WI38 (cell line): ENCODE data around the gene SMG7.

Source experiments
- H3K4me3 ChIP-seq: 2 replicates; pipeline ENCODE4 v1.5.1; 2011; ENCODE audit warnings: low read depth, mild to moderate bottlenecking, control low read depth, low read length
- TF ChIP-seq, protein P1 (sequence below): IDR thresholded peaks from 2 replicates; pipeline ENCODE4 v1.5.1; 2012; ENCODE audit warnings: low read depth, mild to moderate bottlenecking, control low read depth, low read length

SMG7 gene

DNA sequence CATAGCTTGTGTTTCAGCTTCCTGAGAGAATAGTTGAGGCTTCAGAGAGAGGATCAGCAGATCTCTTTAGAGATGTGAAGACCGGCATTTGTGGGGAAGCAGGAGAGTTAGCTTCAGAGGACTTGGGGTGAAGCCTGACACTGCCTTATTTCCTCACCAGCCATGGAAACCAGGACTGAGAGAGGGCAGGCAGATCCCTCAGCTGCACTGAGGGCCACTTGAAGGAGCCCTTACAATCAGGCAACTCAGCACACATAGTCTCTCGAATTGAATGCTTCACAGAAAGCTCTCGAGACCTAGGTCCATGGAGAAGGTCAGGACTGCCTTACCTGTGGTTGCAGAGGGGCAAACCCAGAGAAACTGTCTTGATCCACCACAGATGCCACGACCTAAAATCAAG is 98.2 kb downstream of the SMG7 start:
- no peak overlapping the region for H3K4me3 ChIP-seq
- TF ChIP-seq, protein P1, sequence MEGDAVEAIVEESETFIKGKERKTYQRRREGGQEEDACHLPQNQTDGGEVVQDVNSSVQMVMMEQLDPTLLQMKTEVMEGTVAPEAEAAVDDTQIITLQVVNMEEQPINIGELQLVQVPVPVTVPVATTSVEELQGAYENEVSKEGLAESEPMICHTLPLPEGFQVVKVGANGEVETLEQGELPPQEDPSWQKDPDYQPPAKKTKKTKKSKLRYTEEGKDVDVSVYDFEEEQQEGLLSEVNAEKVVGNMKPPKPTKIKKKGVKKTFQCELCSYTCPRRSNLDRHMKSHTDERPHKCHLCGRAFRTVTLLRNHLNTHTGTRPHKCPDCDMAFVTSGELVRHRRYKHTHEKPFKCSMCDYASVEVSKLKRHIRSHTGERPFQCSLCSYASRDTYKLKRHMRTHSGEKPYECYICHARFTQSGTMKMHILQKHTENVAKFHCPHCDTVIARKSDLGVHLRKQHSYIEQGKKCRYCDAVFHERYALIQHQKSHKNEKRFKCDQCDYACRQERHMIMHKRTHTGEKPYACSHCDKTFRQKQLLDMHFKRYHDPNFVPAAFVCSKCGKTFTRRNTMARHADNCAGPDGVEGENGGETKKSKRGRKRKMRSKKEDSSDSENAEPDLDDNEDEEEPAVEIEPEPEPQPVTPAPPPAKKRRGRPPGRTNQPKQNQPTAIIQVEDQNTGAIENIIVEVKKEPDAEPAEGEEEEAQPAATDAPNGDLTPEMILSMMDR = no peak

GRCh38 chr1:183571678-183572268 is 99.5 kb downstream of the SMG7 start:
- no peak overlapping the region for H3K4me3 ChIP-seq
- TF ChIP-seq, protein P1 = no peak

DNA sequence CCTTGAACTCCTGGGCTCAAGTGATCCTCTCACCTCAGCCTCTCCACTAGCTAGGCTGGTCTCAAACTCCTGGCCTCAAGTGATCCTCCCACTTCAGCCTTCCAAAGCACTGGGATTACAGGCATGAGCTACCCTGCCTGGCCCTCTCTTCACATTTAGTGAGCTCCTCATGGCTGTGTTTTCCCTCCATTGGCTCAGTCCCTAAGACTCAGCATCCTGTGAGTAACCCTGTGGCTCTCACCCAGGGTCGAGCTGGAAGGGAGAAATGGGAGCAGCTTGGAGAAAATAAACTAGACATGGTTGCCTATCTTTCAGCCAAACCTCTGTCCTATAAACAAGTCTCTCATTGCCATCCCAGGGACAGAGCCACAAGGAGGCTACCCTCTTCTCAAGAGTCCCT is 100.4 kb downstream of the SMG7 start:
- no peak overlapping the region for H3K4me3 ChIP-seq
- TF ChIP-seq, protein P1 = no peak

- TF ChIP-seq, protein P1 = no peak
- H3K4me3 ChIP-seq = no peak overlapping the region
Observed at GRCh38 chr1:183575606-183576005, 103.3 kb downstream of the SMG7 start.

DNA sequence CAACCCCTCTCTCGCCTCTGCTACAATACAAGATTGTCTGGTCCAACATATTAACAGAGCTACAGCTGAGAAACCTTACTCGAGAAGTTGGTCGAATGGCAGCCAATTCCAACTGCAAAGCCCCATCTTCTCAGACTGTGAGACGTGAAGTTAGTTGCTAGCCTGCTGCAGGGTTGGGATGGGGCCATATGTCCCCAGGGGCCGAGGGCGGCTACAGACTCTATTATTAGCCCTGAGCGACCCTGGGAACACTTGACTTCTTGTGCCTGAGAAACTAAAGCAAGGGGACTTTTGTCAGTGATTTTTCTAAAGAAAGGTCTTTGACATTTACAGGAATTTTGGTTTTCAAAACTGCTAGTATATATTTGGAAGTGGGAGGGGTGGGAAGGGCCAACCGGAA is 104.2 kb downstream of the SMG7 start:
- no peak overlapping the region for H3K4me3 ChIP-seq
- TF ChIP-seq, protein P1 = no peak

DNA sequence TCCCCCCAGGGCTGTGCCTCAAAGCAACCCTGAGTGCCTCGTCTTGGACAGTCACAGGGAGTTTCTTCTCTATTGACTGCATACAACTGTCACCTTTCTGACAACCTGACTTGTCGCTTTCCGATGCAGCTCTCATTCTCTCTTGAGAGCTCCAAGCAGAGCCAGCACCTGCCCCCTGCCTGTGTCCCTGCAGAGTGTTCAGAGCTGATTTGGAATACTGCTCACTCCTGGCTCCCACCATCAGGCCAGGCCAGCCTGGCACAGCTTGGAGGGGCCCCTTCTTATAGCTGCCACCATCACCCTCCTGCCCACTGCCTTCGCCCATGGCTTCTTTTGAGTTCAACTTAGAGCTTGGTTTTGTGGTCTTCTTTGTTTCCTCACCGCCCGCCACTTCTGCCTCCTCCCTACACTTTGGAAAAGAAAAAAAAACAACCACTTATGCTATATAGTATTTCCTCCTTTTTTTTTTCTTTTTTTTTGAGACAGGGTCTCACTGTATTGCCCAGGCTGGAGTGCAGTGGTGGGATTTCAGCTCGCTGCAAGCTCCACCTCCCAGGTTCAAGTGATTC is 105.7 kb downstream of the SMG7 start:
- TF ChIP-seq, protein P1 = no peak
- H3K4me3 ChIP-seq = no peak overlapping the region

- no peak overlapping the region for H3K4me3 ChIP-seq
- TF ChIP-seq, protein P1 = no peak
Observed at GRCh38 chr1:183578856-183579255, 106.6 kb downstream of the SMG7 start.
